ENCODE results near the gene CCDC177. TPM values are rescaled to one million over a fixed set of nuclear protein-coding genes. Genes with fewer than 3 reads are reported as not detected.

Gene CCDC177
- total and polyA plus RNA-seq, 2 of the 8 experiments (the other 6 are each of a cell fraction or from before 2014, with no cell fraction given) = 0.62 to 2.8 TPM

DNA sequence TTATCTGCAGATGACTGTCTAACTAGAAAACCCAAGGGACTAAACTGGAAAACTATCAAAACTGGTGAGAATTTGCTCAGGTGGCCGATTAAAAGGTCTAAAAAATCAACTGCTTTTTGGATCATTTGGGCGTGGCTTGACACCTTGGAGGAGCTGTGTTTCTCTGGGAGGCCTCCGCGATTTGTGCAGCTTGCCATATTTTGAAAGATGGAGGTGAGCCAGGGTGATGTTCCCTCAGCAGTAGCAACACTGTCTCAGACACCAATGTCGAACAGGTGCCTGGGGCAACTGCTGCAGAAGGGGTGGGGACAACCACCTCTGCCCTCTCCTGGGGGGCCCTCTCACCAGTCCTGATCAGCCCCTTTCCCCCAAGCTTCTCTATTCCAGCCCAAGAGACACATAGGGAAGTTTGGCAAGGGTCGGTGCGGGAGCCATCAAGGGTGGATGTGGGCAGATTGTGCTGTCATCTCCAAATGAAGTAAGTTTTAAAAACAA is 3.8 kb downstream of the CCDC177 start:
- Histone ChIP-seq H2BK20ac (ENCODE audit: low read length) (no peak overlapping the region), H2BK15ac (ENCODE audit: low read length) (no peak overlapping the region), H4K5ac (ENCODE audit: insufficient read length, low read depth, low read length) (no peak overlapping the region), H3K27me3 (replicated peaks in 1 of 4; ENCODE audit: control insufficient read depth in 3 of 4, extremely low read depth in 1 of 4, insufficient read depth in 3 of 4, low read length in 3 of 4) (peaks cover 24 to 48% (median 40%) of the 10 kb centered on the region in 4 experiments), H3K56ac (replicated peaks; ENCODE audit: insufficient read length, low read depth, low read length) (no peak overlapping the region), H3K79me2 (ENCODE audit: control insufficient read depth in 1 of 2, insufficient read depth in 2 of 2, low read length in 2 of 2) (no peaks in the 10 kb centered on the region), H2BK120ac (replicated peaks; ENCODE audit: low read depth, low read length) (no peak overlapping the region), H3K4me2 (ENCODE audit: insufficient read depth in 1 of 2, low read depth in 2 of 2, low read length in 2 of 2) (peak overlapping the region in 1 of 2 experiments; percentile 35; a peak in 1 of 4 replicates), H3K27ac (ENCODE audit: low read depth, low read length) (no peak overlapping the region), H3K79me1 (ENCODE audit: low read depth, low read length) (no peaks in the 10 kb centered on the region), H2AFZ (ENCODE audit: low read length) (no peak overlapping the region), H3K36me3 (ENCODE audit: control insufficient read depth in 2 of 4, insufficient read depth in 4 of 4, low read length in 3 of 4) (peaks cover 0 to 26% (median 4%) of the 10 kb centered on the region in 4 experiments; a peak in 3 of 8 replicates), H4K8ac (ENCODE audit: extremely low read depth, insufficient read depth, low read length) (no peak overlapping the region), H2BK5ac (ENCODE audit: low read depth, low read length) (no peak overlapping the region), H3K4me1 (replicated peaks in 1 of 4; ENCODE audit: control insufficient read depth in 3 of 4, insufficient read depth in 4 of 4, low read length in 3 of 4) (peaks cover 0 to 9% (median 7%) of the 10 kb centered on the region in 4 experiments; a peak in 4 of 7 replicates), H3K9ac (replicated peaks in 1 of 4; ENCODE audit: extremely low read depth in 1 of 4, low read depth in 3 of 4, low read length in 3 of 4) (no peak overlapping the region), H4K91ac (replicated peaks; ENCODE audit: insufficient read length, low read length) (no peak overlapping the region), H3K4ac (replicated peaks; ENCODE audit: insufficient read length, low read depth, low read length) (no peak overlapping the region), H3K4me3 (ENCODE audit: extremely low read depth in 1 of 4, insufficient read depth in 2 of 4, low read depth in 3 of 4, low read length in 4 of 4) (no peak overlapping the region), H3K23me2 (ENCODE audit: low read depth, low read length) (peaks cover 10% of the 10 kb centered on the region; the same call in 1 of the 2 replicates), H2AK5ac (ENCODE audit: low read depth, low read length) (no peak overlapping the region), H3K14ac (ENCODE audit: insufficient read length) (no peak overlapping the region), H3K18ac (ENCODE audit: extremely low read depth, low read length) (no peak overlapping the region), H2BK12ac (ENCODE audit: low read depth, low read length) (no peak overlapping the region), H3K9me3 (ENCODE audit: insufficient read depth in 2 of 2, low read depth in 1 of 2, low read length in 1 of 2) (peaks cover 0 to 23% of the 10 kb centered on the region in 2 experiments; a peak in 2 of 4 replicates), H4K20me1 (replicated peaks in 1 of 2; ENCODE audit: control insufficient read depth in 1 of 2, insufficient read depth in 2 of 2, low read length in 2 of 2) (no peaks in the 10 kb centered on the region), H3K23ac (ENCODE audit: insufficient read length) (no peak overlapping the region)
- POLR2A ChIA-PET (ENCODE audit: partially characterized antibody) = interaction anchor here (1.2 to 2.3 kb wide), 3 partner anchors 10 to 84 kb away, joined by 3 to 14 read pairs (median 3); no protein-coding TSS in a partner anchor
- DNase-seq (ENCODE audit: low read depth in 1 of 2, low spot score in 2 of 2) (no peak), FAIRE-seq (no peak)
- 92% methylated on average over 7 of the region's 7 CpGs; no CpG with 5 or more reads in 1 of the 2 experiments for WGBS, 2 experiments (ENCODE audit: extremely low coverage in 1 of 2, insufficient coverage in 1 of 2, insufficient read length in 1 of 2, insufficient replicate concordance in 2 of 2, low coverage in 1 of 2, low lambda C conversion rate in 2 of 2, missing lambda C conversion rate in 1 of 2)
- CTCF ChIA-PET (ENCODE audit: partially characterized antibody) = interaction anchor here (0.7 to 6.5 kb wide), 12 partner anchors 8 to 138 kb away, joined by 3 to 96 read pairs (median 4); no protein-coding TSS in a partner anchor
- TF ChIP-seq SUZ12 (IDR thresholded peaks at IDR 0.05; ENCODE audit: low read length) (no peak), MAFK (IDR thresholded peaks at IDR 0.05; ENCODE audit: low read depth, low read length) (no peak), PHF8 (conservative IDR thresholded peaks at IDR 0.05; ENCODE audit: low read depth, low read length) (no peak)
